ENCODE measurements around the gene PHYHD1. TPM values are rescaled to one million over a fixed set of nuclear protein-coding genes. Genes with fewer than 3 reads are reported as not detected.

The PHYHD1 gene
- total RNA-seq, 1 experiment from 2014 or later: 1.6 TPM

DNA sequence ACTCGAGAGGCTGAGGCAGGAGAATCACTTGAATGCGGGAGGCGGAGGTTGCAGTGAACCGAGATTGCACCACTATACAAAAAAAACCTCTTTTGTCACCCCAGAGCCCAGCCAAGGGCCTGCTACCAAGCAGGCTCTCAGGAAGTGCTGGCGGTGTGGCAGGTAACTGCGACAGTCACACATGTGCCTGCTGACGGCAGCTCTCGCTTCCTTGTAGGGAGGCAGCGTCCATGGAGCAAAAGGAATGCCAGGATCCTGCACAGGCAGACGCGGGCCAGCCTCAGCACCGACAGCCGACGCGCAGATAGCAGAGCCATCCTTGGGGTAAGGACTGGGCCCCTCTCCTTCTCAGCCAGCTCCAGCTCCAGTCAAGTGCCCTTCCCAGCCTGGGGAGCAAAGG lies 35.0 kb upstream of the PHYHD1 start:
- Histone ChIP-seq H3K9ac (ENCODE audit: low read length) (no peak overlapping the region), H3K4me3 (ENCODE audit: low read length) (no peak overlapping the region), H3K4me1 (ENCODE audit: insufficient read depth, low read length) (peaks cover 20% of the 10 kb centered on the region), H3K9me3 (ENCODE audit: low read length) (no peaks in the 10 kb centered on the region), H3K36me3 (ENCODE audit: low read depth, low read length) (peaks cover 18% of the 10 kb centered on the region), H2AFZ (ENCODE audit: low read length) (no peak overlapping the region), H3K27ac (ENCODE audit: low read length) (no peak overlapping the region), H3K27me3 (ENCODE audit: low read length) (no peaks in the 10 kb centered on the region), H3K4me2 (ENCODE audit: low read length) (no peak overlapping the region), H4K20me1 (ENCODE audit: low read length) (peaks cover 11% of the 10 kb centered on the region), H3K9me2 (replicated peaks; ENCODE audit: low read length) (no peaks in the 10 kb centered on the region), H3F3A (ENCODE audit: low read length, unreplicated experiment) (no peaks in the 10 kb centered on the region), H3K79me2 (ENCODE audit: low read length) (peaks cover 79% of the 10 kb centered on the region)
- BruUV-seq (replicated peaks): no TSS peak
- POLR2A ChIA-PET (ENCODE audit: unreplicated experiment): no interaction called here
- TF ChIP-seq, protein P1, sequence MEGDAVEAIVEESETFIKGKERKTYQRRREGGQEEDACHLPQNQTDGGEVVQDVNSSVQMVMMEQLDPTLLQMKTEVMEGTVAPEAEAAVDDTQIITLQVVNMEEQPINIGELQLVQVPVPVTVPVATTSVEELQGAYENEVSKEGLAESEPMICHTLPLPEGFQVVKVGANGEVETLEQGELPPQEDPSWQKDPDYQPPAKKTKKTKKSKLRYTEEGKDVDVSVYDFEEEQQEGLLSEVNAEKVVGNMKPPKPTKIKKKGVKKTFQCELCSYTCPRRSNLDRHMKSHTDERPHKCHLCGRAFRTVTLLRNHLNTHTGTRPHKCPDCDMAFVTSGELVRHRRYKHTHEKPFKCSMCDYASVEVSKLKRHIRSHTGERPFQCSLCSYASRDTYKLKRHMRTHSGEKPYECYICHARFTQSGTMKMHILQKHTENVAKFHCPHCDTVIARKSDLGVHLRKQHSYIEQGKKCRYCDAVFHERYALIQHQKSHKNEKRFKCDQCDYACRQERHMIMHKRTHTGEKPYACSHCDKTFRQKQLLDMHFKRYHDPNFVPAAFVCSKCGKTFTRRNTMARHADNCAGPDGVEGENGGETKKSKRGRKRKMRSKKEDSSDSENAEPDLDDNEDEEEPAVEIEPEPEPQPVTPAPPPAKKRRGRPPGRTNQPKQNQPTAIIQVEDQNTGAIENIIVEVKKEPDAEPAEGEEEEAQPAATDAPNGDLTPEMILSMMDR (conservative IDR thresholded peaks at IDR 0.05; ENCODE audit: low read depth, low read length): no peak
- TF ChIP-seq EZH2 (IDR thresholded peaks at IDR 0.05; ENCODE audit: low read length, unreplicated experiment) (no peak), EZH2phosphoT487 (IDR thresholded peaks at IDR 0.05; ENCODE audit: borderline replicate concordance, low read length) (no peak)
- CTCF ChIA-PET: no interaction called here
- DNase-seq: no peak
- intact Hi-C loops (cut with micrococcal nuclease): no loop called here
- ATAC-seq: no peak

DNA sequence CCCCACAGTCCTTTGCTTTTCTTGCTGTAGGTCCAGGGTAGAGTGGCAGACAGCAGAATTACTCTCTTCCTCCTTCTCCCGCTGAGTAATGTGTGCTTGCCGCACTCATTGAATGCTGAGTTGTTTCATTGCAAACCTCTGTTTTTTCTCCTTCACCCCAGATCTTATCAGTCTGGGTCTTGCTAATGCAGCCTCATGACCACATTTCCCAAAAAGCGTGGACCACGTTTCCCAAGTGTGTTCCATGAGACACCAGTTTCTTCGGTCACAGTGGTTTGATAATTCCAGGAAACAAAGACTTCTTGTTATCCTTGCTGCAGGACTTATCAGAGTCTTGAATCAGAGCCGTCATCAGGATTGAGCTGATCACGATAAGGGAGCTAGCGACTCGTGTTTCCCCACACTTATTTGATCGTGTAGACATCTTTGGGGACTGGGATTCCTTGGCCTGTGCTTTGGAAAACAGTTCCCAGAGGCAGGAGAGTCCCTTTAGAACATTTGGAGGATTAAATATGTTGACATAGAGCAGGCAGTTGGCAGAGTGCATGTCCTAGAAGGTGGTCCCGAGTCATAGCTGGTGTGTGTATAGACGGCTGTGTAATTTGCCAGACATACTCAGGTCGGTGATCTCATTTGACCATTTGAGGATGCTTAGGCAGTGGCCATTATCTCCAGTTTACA lies 34.4 kb upstream of the PHYHD1 start:
- Histone ChIP-seq H2AFZ (ENCODE audit: low read length) (no peak overlapping the region), H3F3A (ENCODE audit: low read length, unreplicated experiment) (no peaks in the 10 kb centered on the region), H3K27ac (ENCODE audit: low read length) (no peak overlapping the region), H3K79me2 (ENCODE audit: low read length) (peaks cover 81% of the 10 kb centered on the region), H3K9me3 (ENCODE audit: low read length) (no peaks in the 10 kb centered on the region), H3K4me1 (ENCODE audit: insufficient read depth, low read length) (peaks cover 22% of the 10 kb centered on the region), H3K9me2 (replicated peaks; ENCODE audit: low read length) (no peaks in the 10 kb centered on the region), H3K9ac (ENCODE audit: low read length) (no peak overlapping the region), H3K4me2 (ENCODE audit: low read length) (no peak overlapping the region), H3K27me3 (ENCODE audit: low read length) (no peaks in the 10 kb centered on the region), H3K4me3 (ENCODE audit: low read length) (no peak overlapping the region), H4K20me1 (ENCODE audit: low read length) (peaks cover 11% of the 10 kb centered on the region), H3K36me3 (ENCODE audit: low read depth, low read length) (peaks cover 18% of the 10 kb centered on the region)
- no TSS peak for BruUV-seq (replicated peaks)
- TF ChIP-seq EZH2phosphoT487 (IDR thresholded peaks at IDR 0.05; ENCODE audit: borderline replicate concordance, low read length) (no peak), EZH2 (IDR thresholded peaks at IDR 0.05; ENCODE audit: low read length, unreplicated experiment) (no peak)
- TF ChIP-seq, protein P1 (conservative IDR thresholded peaks at IDR 0.05; ENCODE audit: low read depth, low read length): no peak
- intact Hi-C loops (cut with micrococcal nuclease): no loop called here
- DNase-seq (no peak), ATAC-seq (no peak)
- CTCF ChIA-PET: no interaction called here
- POLR2A ChIA-PET (ENCODE audit: unreplicated experiment): no interaction called here

DNA sequence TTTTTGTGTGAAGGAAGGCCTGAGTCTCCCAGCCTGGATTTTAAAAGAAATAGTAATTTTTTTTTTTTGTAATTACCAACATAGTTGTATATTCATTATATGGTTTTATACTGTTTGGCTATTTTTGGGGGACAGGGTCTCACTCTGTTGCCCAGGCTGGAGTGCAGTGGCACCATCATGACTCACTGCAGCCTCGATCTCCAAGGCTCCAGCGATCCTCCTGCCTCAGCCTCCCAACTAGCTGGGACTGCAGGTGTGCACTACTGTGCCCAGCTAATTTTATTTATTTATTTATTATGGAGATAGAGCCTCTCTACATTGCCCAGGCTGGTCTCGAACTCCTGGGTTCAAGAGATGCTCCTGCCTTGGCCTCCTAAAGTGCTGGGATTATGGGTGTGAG lies 33.7 kb upstream of the PHYHD1 start:
- H3K27ac ChIP-seq (ENCODE audit: low read length): no peak overlapping the region
- peaks cover 29% of the 10 kb centered on the region for H3K4me1 ChIP-seq (ENCODE audit: insufficient read depth, low read length)
- peaks cover 18% of the 10 kb centered on the region for H3K36me3 ChIP-seq (ENCODE audit: low read depth, low read length)
- DNase-seq (no peak), ATAC-seq (no peak)
- H3K27me3 ChIP-seq (ENCODE audit: low read length): no peaks in the 10 kb centered on the region
- peaks cover 11% of the 10 kb centered on the region for H4K20me1 ChIP-seq (ENCODE audit: low read length)
- H3K9ac ChIP-seq (ENCODE audit: low read length): no peak overlapping the region
- BruUV-seq (replicated peaks): no TSS peak
- peaks cover 87% of the 10 kb centered on the region for H3K79me2 ChIP-seq (ENCODE audit: low read length)
- POLR2A ChIA-PET (ENCODE audit: unreplicated experiment): no interaction called here
- CTCF ChIA-PET: no interaction called here
- no peak overlapping the region for H3K4me3 ChIP-seq (ENCODE audit: low read length)
- H3K4me2 ChIP-seq (ENCODE audit: low read length): no peak overlapping the region
- H2AFZ ChIP-seq (ENCODE audit: low read length): no peak overlapping the region
- intact Hi-C loops (cut with micrococcal nuclease): no loop called here
- H3F3A ChIP-seq (ENCODE audit: low read length, unreplicated experiment): no peaks in the 10 kb centered on the region
- no peak for TF ChIP-seq EZH2 (IDR thresholded peaks at IDR 0.05; ENCODE audit: low read length, unreplicated experiment)
- no peaks in the 10 kb centered on the region for H3K9me3 ChIP-seq (ENCODE audit: low read length)
- no peaks in the 10 kb centered on the region for H3K9me2 ChIP-seq (replicated peaks; ENCODE audit: low read length)
